Stimulated activated CD8-positive, alpha-beta memory T cell treated with anti-CD3 and anti-CD28 coated beads, Interleukin-2, amount 100 ng/mL, for 48 hours (primary cell): Measurements from ENCODE around the gene RGSL1.
"Not testable (repeated sequence)": the region's sequence is repeated elsewhere in the genome, so short reads cannot be mapped to it uniquely, and the experiment has no call there.

Experiments used
- DNase-seq, 2 donors: peaks; one replicate each; pipeline ENCODE4 v3.0.0-alpha.2; 2020; ENCODE audit warnings: low read depth in 2 of 2

The RGSL1 gene

DNA sequence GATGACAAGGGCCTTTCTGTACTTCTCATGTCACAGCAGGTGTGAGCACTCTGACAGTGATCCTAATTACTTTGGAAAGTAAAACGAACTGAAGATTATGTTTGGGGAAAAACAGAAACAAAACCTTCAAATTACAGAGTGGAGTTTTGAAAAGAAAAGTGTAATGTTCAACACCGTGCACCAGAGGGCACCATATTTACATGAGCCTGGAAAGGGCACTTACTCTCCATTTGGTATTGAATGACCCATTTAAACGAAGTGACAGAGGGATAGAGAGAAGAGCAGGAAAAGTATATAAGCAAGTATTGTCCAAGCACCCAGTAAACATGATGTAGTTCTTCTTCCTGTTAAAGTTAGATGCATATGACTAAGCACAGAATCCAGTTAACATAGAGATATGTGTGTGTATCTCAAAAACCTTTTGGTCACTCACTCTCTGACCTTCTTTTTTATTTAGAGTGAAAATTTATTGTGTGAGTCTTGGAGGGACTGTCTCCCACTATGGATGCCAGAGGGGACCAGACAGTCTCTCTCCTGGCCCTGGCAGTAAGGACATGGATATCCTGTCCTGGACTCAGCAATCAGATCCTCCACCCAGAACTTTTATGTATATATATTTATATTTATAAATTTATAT lies 3.8 kb upstream of the RGSL1 start:
- DNase-seq = no peak

DNA sequence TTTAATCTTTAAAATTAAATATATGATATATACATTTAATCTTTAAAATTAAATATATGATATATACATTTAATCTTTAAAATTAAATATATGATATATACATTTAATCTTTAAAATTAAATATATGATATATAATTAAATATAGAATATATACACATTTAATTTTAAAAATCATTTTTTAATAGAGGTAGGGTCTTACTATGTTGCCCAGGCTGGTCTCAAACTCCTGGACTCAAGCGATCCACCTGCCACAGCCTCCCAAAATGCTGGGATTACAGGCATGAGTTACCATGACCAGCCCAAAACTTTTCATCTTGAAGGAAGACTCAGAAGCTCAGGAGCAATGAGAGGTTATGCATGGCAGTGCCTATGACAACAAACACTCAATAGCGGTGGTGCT lies 2.8 kb upstream of the RGSL1 start:
- DNase-seq = not testable (repeated sequence)

DNA sequence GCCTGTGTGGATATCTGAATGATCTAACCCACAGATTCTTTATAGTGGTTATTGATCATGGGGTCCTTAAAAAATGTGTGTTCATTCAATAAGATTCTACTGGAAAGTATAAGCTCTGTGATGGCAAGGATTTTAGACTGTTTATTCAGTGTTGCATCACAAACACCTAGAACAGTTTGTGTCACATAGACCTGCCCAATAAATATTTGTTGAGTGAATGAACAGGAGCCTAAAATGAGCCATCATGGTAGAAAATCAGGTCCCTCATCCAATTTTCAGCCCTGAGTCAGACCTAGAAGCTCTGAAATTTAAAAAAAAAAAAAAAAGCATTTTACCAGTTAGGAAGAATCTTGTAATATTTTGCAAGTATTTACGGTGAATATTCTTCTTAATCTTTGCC lies 2.3 kb upstream of the RGSL1 start:
- no peak for DNase-seq

DNA sequence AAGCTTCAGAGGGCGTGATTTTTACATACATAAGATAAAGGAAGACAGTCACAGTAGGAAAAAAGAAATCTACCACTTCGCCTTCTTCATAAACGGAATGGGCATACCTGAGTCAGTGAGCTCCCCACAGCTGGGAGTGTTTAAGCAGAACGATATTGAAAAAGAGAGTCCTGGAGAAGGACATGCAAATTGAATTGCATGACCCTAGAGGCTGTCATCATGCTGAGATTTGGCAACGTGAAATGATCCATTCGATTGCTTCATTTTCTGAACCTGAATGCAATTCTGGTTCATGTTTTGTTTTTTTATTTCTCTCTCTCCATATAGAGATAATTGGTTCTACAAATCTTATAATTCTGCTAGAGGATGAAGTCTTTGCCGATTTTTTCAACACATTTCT lies 3.7 kb downstream of the RGSL1 start:
- no peak for DNase-seq

DNA sequence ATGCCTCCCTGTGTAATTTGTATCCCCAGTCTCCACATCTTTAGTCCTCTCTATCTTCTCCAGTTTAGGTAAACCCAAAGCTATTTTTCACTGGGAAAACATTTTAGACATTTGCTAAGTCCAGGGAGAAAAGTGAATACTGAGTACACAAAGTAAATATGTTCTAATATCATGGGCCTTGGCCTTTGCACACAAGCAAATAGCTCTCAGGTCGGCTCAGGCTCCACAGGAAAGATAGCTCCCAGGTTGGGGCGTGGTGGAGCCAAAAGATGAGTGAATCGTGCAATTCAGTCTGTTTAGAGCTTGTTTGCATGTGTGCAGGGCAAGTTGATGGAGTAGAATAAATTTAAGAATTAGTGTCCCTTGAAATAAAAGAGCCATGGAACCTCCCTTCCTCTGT lies 7.9 kb downstream of the RGSL1 start:
- no peak for DNase-seq

DNA sequence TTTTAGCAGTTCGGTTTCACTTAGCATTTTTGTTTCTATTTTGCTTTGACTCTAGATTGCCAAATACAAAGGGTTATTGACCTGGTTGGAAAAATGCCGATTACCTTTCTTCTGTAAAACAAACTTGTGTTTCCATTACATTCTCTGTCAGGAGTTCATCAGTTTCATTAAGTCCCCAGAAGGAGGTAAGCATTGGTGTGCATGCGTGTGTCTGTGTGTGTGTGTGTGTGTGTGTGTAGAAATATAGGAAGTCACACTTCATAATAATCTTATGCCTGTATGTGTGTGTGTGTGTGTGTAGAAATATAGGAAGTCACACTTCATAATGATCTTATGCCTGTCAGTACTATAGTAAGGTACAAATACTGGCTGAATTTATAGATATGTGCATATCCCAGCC lies 10.0 kb downstream of the RGSL1 start:
- DNase-seq = no peak

DNA sequence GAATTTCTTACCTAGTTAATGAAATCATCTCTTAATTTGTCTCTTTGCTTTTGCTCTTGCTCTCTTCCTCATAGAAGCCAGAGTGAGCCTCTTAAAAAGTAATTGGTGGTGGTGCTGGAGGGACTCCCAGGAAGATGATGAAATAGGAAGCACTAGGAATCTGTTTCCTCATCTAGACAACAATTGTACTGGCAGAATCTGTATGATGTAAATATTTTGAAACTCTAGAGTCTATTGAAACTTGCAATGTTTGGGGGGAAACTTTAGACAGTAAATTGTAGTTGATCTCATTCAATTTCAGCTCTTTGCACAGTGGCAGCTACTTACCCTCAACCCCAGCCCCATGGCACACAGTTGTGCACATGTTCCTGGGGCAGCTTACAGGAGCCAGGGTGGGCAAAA lies 10.6 kb downstream of the RGSL1 start:
- no peak for DNase-seq

DNA sequence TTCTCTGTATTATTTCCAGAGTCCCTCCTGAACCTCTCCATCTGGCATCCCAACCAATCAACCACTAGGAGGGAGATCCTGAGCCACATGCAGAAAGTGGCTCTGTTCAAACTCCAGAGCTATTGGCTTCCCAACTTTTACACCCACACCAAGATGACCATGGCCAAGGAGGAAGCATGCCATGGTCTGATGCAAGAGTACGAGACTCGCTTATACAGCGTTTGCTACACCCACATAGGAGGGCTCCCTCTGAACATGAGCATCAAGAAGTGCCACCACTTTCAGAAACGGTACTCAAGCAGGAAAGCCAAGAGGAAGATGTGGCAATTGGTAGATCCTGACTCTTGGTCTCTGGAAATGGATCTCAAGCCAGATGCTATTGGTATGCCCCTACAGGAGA lies 23.6 kb downstream of the RGSL1 start:
- no peak for DNase-seq

DNA sequence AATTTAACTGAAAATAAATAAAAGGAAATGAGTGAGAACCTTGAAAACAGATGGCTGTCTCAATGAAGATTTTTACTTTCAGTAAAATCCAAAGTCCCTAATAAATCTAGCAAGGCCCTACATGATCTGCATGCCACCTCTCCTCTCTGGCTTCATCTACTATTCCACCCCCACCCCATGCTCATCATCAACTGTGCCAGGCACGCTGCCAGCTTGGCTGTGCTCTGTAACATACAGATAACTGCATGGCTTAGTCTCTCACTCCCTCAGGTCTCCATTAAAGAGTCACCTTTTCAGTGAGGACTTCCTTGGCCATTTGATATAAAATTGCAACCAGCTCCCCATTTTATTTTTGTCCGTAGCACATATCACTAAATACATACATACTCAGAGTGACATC lies 26.7 kb downstream of the RGSL1 start:
- DNase-seq = no peak

DNA sequence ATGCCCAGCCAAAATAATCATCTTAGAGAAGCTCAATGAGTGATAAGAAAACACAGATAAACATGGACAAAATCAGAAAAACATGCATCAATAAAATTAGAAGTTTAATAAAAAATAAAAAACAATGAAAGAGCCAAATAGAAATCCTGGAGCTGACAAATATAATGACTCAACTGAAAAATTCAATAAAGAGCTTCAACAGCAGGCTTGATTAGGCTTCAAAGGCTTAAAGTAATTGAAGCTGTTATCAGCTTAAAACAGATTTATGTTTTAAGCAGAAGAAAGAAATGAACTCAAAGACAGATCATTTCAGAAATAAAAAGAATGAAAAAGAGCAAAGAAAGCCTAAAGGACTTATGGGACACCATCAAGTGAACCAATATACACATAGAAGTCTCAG lies 28.3 kb downstream of the RGSL1 start:
- DNase-seq = no peak

DNA sequence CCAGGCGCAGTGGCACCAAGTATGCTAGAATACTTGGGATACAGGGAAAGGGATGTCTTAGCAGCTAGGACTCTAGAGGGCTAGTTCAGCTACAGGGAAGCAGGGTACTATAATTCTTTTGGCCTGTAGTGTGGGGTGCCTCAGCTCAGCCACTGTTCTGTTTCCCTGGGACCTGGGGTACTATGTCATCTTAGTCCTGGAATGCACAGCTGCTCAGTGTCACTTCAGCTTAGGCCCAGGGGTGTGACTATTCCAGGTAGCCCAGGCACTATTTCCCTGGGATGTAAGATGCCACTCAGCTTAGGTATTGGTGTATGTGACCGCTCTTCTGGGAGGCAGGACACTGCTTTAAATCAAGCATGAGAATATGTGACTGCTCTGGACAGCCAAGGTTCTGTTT lies 34.1 kb downstream of the RGSL1 start:
- no peak for DNase-seq

DNA sequence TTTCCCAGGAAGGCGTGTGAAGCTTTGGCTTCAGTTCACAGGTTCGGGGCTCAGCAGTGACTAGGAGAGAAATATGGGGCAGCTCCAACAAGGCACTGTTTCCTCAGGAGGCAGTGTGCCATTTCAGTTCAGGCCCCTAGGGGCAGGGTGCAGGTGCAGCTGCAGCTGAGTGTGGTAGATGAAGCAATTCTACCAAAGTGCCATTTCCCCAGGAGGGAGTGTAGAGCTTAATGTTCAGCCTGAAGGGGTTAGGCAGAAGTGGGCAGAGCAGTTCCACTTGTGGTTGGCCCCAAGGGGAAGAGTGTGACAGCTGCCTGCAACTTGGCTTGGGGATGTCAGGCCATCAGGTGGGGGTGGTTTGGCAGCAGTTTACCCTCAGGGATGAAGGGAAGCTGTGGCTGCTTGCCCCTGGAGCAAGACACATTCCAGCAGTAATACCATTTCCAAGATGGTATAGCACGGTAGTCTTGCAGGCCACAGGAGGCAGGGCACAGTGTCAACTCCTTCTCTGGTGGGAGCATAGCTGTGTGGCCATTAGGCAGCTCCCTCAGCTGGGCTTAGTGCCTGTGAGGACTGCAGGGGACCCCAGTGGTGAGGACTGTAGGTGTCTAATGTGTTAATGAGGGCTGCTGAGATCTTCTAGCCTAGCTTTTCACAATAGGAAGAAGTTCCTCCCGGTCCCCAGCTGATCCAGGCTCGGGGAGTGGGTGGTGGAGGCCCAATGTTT lies 34.7 kb downstream of the RGSL1 start:
- DNase-seq = no peak

DNA sequence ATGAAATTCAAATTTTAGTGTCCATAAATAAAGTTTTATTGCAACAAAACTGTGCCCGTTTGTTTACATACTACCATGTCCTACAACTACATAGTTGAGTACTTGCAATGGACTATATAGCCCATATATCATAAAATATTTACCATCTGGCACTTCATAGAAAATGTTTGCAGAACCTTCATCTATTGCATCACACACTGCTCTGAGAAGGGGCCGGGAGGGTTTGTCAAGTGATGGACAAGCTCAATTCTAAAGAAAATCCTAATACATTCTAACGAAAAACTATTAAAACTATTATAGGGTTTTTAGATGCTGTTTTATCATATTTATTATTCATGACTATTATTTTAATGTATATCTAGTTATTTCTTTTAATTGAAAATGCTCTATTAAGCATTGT lies 35.9 kb downstream of the RGSL1 start:
- no peak for DNase-seq

DNA sequence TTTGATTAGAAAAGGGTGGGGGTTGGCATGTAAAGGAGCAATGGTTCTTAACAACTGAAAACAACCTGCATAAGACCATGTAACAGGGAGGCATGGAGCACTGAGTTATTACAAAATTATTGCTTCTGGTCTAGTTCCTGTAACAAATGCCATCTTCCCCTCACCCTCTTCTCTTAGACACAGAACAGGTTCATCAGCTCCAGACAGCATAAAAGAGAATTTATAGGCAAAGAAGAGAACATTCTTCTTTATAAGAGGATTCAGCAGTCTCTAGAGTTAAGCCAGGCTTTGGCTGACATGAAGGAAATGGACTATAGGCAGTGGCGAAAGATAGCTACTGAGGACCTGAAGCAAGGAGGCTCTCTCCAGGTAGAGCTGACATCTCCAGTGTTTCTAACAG lies 38.9 kb downstream of the RGSL1 start:
- no peak for DNase-seq

DNA sequence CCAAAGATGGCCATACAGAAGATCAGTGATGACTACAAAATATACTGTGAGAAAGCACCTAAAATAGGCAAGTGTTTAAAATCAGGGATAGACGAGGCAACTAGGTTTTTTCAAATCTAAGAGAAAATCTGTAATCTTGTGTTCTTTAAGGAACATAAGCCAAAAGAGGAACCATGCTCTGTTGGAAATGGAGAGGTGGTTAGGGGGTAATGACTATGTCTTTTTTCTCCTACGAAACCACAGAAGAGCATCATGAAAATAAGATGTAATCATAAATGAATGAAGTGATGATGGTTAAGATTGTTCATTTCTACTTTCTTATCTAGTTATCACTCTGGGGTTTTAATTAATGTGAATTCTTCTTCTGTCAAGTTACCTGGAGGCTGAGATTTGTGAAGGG lies 43.1 kb downstream of the RGSL1 start:
- no peak for DNase-seq

DNA sequence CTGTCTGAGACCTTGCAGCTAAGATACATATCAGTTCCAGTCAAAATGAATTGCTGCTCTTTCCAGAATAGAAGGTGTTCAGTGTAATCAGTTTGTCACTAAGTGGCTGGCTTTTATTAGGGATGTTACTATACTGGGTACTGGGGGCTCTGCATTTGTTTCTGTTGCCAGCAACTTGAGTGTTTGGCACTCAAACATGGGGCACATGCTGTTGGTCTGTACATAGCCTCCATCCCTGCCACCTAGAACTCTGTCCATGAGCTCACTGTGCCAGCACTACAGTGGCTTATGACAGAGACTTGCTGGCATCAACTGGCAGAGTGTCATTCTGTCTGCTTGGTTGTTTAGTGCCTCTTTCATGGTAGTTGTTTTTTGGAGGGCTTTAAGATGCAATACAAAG lies 45.1 kb downstream of the RGSL1 start:
- DNase-seq = no peak

DNA sequence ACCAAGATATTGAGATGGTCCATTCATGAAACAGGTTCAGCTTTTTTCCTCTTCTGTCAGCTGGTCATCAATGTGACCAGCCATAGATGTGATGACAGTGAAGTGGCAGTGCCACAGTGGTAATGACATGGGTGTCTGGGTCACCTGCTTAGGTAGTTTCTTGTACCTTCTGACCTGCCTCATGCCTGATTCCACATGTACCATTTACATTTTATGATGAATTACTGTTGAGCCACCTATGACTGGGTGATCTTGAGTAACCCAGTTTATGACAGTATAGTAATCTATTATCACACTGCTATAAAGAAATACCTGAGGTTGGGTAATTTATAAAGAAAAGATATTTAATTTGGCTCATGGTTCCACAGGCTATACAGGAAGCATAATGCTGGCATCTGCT lies 45.7 kb downstream of the RGSL1 start:
- no peak for DNase-seq

DNA sequence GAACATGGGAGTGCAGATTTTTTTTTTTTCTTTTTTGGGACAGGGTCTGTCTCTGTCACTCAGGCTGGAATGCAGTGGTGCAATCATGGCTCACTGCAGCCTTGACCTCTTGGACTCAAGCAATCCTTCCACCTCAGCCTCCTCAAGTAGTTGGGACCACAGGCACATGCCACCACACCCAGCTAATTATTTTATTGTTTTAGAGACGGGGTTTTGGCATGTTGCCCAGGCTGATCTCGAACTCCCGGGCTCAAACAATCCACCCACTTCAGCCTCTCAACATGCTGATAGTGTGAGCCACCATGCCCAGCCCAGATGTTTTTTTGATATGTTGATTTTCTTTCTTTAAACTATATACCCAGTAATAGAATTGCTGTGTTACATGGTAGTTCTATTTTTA lies 57.7 kb downstream of the RGSL1 start:
- DNase-seq = no peak

DNA sequence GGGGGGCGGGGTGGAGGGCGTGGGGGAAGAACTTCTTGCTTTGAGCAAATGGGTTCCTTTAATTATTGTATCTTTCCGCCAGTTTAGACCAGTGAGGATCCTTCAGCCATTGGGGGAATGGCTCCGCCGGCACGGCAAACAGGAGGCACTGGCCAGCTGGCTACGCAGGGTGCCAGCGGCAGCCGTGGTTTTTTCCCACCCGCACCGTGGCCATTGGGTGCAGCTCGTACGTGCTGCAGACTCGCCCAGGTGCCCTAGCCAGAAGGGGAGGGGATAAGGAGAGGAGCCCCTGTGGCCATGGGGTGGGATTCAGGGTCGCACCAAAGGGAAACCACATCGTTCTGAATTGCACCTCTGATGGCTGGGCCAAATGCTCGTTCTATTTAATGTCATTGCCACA lies 65.6 kb downstream of the RGSL1 start:
- DNase-seq = no peak

DNA sequence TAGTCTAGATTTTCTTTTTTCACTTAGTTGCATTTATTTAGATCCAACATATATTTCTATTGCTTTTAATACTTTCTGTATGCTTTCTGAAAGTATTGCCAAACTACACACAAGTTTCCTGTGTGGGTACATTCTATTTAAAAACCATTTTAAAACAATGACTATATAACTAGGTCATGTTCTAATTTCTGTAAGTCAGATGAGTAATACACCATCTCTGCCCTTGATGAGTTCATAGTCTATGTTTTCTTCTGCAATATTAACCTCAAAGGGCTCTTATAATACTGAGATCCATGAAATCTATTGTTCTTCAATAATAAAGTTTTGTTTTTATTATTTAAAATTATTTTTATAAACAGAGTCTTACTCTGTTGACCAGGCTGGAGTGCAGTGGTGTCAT lies 70.8 kb downstream of the RGSL1 start:
- no peak for DNase-seq

DNA sequence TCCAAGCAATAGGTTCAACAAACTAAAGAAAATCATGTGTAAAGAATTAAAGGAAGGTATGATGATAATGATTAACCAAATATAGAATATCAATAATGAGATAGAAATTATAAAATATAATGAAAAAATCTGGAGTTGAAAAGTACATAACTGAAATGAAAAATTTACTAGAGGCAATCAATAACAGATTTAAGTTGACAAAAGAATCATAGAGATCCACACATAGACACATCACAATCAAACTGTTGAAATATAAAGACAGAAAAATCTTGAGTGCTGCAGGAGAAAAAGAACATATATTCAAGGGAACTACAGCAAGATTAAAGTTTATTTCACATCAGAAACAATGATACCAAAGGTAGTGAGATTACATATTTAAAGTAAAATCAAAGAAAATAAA lies 75.4 kb downstream of the RGSL1 start:
- no peak for DNase-seq

DNA sequence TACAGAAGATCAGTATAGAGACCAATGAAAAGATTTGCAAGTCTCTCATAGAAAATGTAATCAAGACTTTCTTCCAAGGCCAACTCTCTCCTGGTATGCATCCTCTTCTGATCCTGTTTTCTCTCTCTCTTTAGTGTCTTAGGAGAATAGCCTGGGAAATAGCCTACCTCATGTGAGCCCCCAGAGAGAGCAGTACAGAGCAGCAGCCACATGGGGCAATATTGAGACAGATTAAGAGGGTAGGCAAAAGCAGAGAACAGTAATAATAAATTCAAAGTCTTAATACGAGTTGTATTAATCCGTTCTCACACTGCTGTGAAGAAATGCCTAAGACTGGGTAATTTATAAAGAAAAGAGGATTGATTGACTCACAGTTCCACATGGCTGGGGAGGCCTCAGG lies 77.7 kb downstream of the RGSL1 start:
- DNase-seq = no peak

DNA sequence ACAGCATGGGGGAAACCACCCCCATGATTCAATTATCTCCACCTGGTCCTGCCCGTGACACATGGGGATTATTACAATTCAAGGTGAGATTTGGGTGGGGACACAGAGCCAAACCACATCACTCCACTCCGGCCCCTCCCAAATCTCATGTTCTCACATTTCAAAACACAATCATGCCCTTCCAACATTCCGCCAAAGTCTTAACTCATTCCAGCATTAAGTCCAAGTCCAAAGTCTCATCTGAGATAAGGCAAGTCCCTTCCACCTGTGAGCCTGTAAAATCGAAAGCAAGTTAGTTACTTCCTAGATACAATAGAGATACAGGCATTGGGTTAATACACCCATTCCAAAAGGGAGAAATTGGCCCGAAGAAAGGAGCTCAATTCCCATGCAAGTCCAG lies 78.3 kb downstream of the RGSL1 start:
- DNase-seq = not testable (repeated sequence)

DNA sequence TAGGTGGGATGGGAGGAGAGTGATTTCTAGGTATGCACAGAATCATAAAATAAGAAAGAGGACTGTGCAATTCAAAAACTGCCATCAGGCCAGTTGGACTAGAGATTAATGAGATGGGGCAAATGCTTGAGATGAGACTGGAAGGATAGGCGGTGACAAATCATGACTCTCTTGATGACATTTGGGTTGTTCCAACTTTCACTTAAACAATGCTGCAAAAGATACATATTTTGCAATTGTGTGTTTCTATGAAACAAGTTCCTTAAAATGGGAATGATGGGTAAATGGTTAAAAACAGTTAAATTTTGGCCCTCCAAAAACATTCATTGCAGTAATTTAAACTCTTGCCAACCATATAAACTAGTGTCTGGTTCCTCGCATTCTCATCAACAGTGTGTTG lies 84.0 kb downstream of the RGSL1 start:
- no peak for DNase-seq
